HG02798 (cell line): ENCODE results near the gene PCBD1.

ENCODE experiments used
- ATAC-seq: cut with Tn5 transposase; IDR thresholded peaks from one replicate; pipeline ENCODE4 v1.9.1; 2021; ENCODE audit warnings: mild to moderate bottlenecking; ENCODE audit not compliant: unreplicated experiment, poor library complexity

Gene PCBD1

DNA sequence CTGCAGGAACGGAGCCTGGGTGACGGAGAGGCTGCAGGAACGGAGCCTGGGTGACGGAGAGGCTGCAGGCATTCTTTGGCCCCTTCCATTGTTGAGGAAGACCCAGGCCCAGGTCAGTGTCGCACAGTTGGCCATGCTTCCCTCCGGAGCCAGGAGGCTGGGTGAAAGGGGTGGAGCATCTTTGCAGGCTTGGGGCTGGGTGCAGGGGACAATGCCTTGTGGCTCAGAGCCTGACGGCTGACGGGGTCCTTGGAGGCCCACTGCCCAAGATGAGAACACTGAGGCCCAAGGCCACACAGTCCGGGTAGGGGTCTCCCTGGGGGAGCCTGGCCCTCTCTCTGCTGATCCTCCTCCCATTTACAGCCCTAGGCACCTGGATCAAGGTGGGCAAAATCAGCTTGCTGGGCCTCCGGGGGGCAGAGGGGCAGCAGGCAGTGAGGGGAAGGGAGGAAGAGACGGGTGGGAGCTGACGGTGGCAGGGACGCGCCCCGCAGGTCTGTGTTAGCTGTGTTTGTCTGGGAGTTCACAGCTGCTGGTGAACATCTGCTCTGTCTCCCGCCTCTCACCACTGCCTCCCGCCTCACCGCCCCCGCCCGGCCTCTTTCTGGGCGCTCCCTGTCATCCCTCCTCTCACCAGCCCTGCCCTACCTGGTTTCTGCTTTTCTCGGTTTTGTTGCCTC lies 30.6 kb upstream of the PCBD1 start:
- ATAC-seq = no peak

DNA sequence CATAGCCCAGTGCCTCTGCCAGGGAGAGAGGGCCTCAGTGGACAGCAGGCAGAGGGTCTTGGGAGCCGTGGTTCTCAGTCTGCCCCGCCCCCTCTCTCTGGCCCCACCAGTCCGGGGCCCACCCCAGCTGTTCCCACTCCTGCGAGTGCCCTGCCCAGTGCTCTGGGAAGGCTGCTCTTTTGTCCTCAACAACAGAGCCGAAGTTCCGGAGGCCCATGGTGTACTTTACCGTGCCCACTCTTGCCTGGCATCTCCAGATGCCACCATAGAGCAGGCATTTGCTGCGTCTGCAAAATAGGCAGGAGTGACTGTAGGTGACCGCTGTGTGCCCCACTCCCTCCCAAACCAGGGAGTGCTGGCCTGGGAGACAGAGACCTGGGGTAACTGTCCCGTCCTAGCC lies 29.3 kb upstream of the PCBD1 start:
- no peak for ATAC-seq

DNA sequence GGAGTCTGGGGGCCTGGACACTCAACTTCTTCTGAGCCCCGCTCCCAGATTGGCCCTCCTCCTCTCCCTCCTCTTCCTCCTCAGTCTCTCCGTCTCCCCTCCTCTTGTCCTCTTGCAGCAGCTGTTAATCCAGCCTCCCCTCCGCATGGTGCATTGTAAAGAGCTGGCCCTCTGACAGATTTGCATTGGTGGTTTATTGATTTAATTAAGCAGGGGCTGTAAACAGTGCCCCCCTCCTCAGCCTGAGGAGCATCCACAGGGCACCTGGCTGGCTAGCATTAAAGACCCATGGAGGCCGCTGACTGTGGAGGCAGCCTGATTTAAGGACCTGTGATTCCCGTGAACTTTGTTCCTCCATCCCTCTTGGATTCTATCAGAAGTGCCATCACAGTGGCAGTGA lies 28.9 kb upstream of the PCBD1 start:
- no peak for ATAC-seq

DNA sequence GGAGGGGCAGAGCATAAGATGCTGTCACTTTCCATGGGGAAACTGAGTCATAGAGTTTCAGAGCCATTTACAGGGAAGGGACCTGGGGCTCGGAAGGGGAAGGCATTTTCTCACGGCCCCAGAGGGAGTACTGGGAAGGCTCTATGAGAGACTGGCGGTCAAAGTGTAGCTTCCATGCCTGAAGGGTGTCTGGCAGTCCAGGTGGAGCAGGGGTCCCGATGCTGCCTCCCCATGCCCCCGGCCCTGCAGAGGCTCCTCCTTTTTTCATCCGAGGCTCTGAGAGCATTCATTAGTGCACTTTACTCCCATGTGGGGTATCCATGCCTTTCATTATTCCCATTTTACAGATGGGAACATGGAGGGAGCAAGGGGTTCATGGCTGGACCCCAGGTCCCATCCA lies 27.9 kb upstream of the PCBD1 start:
- ATAC-seq = no peak

DNA sequence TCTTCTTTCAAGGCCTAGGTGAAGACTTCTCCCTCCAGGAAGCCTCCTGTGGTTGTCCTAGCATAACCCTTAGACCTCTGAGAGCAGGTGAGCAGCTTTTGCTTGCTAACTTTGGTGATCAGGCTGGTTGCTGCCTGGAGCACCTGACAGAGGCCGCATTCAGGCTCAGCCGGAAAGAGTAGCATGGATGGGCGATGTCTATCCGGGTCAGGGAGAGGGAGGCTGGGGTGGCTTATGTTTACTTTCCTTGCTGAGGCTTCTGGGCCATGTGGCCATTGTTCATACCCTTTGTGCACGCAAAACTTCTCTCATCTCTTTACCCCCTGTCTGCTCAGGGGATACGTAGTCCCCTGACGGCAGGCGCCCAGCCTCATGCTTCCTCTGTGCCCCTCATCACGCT lies 27.4 kb upstream of the PCBD1 start:
- no peak for ATAC-seq

DNA sequence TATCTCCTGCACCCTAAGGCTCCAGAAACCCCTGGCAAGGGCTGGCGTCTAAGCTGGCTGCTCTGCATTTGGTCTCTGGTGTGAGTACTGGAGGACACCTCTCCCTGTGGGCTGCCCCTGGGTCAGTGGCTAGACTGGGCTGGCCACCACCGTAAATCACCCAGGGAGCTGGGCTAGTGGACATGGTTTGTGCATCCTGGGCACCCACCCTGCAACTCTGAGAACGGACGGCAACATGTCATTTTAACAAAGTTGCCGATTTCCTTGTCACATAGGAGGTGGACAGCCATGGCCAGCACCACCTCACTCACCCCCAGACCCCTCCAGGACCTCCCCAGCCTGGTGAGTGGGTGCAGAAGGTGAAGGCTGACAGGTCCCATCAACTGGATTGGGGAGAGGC lies 26.8 kb upstream of the PCBD1 start:
- ATAC-seq = no peak

DNA sequence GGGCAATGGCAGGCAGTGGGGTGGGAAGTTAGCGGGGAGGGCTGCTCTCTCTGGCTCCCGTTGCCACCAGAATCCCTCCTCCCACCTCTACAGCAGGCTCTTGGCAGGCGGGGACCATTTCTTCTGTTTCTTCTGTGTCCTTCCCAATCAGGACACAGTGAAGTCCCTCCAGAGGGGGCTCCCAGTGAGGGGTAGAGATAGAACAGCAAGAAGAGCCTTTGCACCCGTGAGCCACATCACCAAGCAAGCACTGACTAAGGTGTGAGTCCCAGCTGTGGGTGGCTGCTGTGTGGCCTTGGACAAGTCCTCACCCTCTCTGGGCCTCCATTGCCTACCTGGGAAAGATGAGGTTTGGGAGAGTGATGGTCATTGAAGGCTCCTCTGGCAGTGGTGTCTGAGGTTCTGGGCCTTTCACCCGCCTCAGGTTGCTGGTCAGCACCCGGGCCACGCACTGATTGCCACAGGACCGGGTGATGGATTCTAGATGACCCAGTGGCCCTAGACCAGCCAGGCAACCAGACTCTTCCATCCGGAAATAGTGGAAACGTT lies 26.0 kb upstream of the PCBD1 start:
- no peak for ATAC-seq

DNA sequence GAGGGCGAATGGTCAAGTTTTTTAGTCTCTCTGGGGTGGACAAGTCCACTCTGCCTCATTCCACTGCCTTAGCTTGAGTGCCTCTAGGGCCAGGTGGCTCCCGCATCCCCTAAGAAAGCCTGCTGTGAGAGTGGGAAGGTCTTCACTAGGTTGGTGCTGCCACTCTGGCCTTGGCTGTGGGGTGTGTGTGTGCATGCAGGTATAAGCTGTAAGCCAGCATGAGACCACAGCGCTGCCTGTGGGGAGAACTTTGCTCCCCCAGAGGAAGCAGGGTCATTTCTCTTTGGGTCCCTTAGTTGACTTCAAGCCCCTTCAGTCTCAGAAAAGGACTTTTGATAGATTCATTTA lies 25.5 kb upstream of the PCBD1 start:
- no peak for ATAC-seq

DNA sequence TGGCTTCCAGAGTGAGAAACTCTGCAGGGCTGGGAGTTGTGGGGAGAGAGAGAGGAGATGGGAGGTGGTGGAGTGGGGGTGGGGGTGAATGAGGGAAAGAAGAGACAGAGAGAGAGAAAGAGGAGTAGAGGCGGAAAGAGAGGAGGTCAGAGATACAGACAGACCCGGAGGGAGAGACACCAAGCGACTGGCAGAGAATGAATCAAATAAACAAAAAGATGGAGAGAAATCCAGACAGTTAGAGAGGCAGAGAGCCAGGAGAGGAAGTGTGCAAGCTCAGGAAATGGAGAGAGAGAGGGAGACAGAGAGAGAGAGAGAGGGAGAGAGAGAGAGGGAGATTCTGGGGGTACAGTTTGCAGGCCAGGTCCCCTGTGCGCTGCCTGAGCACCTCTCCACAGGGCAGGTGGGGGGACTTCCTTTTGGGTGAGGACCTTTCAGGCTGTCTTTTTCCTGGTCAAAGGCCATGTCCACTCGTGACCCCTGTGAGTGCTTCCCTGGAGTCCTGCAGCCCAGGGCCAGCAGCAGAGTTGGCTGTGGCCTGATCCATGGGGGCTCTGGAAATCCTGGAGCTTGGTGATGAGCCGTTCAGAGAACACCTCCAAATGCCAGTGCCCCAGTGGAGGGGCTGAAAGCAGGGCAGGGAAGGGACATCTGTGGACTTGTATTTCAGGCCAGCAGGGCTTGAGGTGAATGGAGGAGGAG lies 25.0 kb upstream of the PCBD1 start:
- ATAC-seq = no peak

DNA sequence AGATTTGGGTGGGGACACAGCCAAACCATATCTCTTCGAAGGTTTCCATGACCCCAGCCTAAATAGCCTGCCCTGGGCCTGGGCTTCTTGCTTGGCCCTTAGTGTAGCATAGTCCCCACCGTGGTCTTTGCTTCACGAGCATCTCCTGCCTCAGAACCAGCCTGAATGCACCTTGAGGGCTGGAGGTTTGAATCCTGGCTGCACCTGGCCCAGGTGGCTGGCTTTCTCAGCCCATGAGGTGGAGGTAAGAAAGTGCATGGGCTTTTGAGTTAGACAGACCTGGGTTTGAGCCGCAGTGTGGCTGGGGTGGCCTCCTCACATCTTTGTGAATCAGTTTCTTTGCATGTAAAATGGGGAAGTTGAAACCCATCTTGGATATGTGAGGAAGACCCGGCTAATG lies 24.2 kb upstream of the PCBD1 start:
- ATAC-seq = no peak

DNA sequence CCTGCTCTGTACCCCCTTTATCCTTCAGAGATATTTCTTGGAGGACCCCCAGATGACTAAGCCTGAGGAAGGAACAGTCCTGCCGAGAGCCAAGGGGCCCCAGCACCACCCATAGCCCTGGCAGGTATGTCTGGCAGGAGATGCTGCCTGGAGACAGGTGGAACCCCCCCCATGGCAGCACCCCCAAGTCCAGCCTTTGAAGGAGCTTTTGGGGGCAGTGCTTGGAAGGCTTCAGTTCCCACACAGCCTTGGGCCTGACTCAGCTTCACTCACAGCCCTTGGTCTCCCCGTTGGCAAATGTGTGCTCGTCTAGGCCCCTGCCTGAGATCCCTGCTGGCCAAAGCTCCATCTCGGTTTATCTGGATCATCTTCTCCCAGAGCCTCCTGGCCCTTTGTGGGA lies 23.0 kb upstream of the PCBD1 start:
- no peak for ATAC-seq

DNA sequence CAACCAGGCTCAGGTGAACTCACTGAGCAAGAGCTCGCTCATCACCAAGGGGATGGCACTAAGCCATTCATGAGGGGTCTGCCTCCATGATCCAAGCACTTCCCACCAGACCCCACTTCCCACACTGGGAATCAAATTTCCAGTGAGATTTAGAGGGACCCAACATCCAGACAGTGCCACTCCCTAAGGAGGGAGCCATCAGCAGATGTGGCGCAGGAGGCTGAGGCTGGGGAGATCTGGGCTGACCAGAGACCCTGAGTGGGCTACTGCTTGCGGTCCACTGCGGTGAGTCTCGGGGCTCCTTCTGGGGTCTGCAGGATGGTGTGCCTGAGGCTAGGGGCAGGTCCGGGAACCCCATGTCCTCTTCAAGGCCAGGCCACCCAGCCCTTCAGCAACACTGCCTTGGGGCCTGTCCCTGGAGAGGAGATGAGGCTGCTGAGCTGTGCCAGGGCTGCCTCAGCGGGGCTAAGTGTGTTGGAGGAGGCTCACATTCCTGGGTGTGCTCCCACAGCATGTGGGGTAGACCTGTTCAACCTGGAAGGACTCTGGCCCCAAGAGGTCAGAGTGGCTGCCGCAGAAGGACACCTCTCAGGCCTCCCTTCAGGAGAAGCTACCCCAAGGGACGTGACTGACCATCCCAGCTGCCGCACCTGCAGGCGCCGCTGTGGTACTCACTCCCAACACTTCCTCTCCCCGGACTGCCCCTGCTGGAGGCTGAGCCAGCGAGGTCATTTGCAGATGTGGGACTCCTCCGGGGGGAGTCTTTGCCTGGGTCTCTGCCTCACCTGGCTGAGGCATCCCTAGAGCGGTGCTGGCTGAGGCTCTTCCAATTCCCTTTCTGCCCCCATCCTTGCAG lies 22.3 kb upstream of the PCBD1 start:
- ATAC-seq = no peak

DNA sequence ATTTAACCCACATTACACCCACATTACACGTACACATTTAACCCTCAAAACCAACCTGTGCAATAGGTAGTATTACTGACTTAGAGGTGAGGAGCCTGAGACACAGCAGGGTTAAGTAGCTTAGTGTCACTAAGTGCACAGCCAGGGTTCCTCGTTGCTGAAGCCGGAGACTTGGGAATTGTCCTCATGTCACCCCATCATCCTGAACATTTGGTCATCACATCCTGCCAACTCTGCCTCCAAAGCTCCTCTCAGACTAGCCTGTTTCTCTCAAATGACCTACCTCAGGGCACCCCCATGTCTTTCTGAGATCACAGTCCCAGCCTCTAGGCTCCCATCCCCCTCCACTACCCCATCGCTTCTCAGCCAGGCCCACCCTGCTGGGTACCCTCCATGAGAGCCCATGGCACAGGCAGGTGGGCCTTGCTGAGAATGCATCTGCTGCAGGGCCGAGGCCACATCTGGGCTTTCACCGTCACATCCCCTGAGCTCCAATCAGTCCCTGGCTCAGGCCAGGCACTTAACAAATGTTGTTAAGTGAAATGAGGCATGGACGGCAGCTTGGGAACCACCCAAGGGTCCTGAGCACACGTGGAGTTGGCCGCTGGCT lies 21.1 kb upstream of the PCBD1 start:
- no peak for ATAC-seq

DNA sequence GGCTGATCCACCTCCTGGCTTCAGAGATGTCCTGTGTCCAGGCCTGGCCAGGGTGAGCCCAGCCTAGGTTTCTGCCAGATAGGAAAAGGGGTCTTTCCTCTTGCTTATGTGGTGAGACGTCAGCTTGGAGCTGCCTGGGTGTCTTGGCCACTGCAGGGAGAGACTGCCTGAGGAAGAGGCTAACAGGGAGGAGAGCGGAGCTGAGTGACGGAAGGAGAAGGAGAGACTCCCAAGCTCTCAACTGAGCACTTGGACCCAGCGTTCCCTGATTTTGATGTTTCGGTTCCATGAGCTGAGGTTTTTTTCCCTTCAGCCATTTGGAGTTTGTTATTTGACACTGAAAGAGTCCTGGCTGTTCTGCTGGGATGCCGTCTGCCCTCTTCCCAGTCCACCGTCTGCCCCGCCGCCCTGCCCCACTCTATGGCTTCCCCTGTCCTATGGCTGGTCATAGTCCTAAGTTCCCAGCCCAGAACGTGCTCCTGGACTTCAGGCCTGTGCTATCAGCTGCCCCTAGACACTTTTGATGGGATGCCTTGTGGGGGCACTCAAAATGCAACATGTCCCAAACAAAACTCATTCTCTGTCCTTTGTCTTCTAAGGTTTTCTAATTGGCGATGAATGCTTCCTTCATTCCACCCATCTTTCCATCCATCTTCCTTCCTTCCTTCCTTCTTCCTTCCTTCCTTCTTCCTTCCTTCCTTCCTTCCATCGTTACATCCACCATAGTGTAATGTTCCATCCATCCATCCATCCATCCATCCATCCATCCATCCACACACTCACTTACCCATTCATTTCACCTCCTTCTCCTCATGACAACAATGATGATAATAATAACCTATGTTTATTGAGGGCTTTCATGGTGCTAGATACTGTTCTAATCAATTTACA lies 20.3 kb upstream of the PCBD1 start:
- ATAC-seq = no peak

DNA sequence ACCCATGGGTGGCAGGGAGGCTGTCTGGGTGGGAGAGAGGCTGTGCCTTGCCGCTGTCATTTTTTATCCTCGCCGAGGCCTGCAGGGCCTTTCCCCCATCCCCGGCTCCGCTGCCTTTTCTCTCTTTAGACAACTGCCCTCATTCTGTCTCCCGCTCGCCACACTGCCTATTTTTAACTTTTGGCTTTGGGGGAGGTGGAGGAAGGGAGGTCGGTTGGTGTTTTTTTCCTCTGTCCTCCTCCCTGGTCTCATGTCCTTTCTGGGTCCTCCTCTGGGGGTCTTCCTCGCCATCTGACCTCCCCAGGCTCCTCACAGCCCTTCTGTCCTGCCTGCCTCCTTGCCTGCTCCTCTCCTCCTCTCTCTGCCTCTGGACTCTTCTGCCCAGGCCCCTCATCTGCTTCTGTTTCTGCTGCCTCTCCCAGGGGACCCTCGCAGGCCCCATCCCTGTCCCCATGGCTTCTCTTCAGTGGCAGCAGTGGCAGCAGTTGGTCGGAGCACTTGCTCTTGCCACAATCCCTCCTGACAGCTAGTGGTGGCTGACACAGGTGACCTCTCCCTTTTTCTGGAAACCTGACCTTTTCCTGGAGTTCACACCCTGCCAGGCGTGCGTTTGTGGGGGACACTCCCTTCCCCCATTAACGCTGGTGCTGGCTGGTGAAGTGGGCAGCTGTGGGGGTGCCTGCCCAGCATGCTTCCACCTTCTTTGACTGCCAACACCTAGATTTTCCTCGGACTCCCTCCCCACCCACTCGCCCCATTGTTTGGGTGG lies 19.5 kb upstream of the PCBD1 start:
- no peak for ATAC-seq

DNA sequence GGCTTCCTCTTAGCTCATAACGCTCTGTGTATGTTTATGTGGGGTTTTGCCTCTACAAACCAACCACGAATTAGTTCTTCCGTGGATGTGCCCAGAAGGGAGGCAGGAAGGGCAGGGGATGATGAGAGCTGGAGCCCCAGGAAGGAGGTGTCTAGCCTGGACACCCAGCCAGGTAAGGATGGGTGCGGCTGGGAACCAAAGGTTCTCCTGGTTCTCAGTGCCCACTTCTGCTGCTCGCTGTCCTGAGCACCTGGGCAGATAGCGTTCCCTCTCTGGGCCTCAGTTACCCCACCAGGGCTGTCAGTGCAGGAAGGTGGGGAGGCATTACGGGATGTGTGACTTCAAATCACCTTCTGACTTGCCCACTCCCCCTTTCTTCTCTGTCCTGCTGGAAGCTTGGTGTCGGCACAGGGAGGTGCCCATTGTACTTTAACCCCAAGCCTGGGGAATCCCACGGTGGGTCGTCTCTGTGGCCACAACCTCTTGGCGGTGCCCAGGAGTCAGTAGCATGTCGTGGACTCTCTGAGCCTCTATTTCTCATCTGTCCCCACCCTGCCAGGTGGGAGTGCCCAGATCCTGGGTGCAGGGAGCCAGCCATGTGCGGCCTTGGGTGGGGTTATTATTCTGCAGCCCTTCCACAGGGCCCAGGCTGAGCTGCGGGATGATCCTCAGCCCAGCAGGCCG lies 18.7 kb upstream of the PCBD1 start:
- no peak for ATAC-seq

DNA sequence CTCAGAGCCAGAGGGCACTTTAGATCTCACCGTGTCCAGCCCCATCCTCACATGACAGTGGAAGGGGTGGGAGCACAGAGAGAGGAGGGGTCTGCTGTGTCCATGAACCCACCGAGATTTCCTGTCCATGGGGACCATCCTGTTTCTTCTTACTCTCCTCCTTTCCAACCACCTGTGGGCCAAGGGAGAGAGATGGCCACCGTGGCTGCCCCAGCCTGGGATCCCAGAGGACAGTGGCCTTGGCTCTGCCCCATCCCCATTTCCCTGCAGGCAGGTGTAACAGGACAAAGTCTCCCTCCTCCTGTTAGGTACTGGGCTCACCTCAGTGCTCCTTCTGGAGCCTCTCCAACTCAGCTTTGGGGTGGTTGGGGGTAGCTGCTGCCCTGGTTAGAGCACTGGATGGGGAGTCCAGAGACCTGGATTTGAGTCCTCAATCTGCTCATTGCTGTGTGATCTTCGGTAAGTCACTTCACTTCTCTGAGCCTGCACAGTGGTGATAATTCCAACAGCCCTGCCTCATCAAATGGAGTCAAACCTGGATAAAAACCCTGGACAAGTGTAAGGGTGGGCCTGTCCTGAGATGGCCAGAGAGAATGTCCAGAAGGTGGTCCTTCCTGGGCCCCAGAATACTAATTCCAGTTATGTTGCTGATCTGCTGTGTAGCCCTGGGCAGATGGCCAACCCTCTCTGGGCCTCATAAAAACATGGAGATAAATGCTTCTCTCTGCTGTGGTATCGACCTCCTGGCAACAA lies 17.8 kb upstream of the PCBD1 start:
- ATAC-seq = no peak
